ENCODE data around the gene METTL13.

Gene METTL13

GRCh38 chr1:171753182-171753581 is 28.3 kb upstream of the METTL13 start:
- DNase-seq (ENCODE audit: low spot score) = no peak
- in situ Hi-C loops (cut with MboI; ENCODE audit: low pct_unique_long_range_greater_than_20kb, low sequenced_read_pairs, unreplicated experiment) = no loop called here
- TF ChIP-seq, protein P1, sequence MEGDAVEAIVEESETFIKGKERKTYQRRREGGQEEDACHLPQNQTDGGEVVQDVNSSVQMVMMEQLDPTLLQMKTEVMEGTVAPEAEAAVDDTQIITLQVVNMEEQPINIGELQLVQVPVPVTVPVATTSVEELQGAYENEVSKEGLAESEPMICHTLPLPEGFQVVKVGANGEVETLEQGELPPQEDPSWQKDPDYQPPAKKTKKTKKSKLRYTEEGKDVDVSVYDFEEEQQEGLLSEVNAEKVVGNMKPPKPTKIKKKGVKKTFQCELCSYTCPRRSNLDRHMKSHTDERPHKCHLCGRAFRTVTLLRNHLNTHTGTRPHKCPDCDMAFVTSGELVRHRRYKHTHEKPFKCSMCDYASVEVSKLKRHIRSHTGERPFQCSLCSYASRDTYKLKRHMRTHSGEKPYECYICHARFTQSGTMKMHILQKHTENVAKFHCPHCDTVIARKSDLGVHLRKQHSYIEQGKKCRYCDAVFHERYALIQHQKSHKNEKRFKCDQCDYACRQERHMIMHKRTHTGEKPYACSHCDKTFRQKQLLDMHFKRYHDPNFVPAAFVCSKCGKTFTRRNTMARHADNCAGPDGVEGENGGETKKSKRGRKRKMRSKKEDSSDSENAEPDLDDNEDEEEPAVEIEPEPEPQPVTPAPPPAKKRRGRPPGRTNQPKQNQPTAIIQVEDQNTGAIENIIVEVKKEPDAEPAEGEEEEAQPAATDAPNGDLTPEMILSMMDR (IDR thresholded peaks at IDR 0.05; ENCODE audit: extremely low read depth, insufficient read depth, missing control alignments) = no peak

DNA sequence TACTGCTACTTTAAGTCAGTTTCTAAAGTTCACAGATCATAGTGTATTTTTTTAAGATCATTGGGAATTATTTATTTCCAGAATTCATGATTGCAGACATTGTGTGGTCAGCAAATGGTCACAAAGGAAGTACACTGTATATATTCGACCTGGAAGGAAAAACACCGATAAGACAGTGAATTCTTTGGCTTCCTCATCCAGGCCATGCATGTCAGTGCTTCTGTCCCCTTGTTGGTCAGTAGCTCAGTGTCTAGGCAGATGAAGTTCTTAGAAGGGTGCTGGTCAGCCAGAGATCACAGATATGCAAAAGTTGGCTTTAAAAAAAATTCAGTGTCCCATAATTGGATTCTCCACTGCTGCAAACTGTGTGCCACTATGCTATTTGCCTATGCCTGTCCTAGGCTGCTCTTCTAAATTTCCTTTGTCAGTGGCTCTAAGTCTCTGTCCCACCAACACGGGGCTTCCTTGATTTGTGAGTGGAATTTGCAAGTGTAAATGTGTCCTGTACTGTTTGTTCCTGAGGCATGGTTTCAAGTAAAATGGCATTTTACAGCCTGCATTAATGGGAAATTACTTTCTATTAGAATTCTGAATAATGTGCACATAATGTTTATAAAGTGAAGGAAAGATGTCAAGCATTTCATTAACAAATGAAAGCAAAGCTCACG is 27.6 kb upstream of the METTL13 start:
- no peak for DNase-seq (ENCODE audit: low spot score)
- TF ChIP-seq, protein P1 (IDR thresholded peaks at IDR 0.05; ENCODE audit: extremely low read depth, insufficient read depth, missing control alignments) = no peak
- in situ Hi-C loops (cut with MboI; ENCODE audit: low pct_unique_long_range_greater_than_20kb, low sequenced_read_pairs, unreplicated experiment) = no loop called here

GRCh38 chr1:171754353-171754705 is 27.1 kb upstream of the METTL13 start:
- in situ Hi-C loops (cut with MboI; ENCODE audit: low pct_unique_long_range_greater_than_20kb, low sequenced_read_pairs, unreplicated experiment) = no loop called here
- no peak for DNase-seq (ENCODE audit: low spot score)
- TF ChIP-seq, protein P1 (IDR thresholded peaks at IDR 0.05; ENCODE audit: extremely low read depth, insufficient read depth, missing control alignments) = no peak

DNA sequence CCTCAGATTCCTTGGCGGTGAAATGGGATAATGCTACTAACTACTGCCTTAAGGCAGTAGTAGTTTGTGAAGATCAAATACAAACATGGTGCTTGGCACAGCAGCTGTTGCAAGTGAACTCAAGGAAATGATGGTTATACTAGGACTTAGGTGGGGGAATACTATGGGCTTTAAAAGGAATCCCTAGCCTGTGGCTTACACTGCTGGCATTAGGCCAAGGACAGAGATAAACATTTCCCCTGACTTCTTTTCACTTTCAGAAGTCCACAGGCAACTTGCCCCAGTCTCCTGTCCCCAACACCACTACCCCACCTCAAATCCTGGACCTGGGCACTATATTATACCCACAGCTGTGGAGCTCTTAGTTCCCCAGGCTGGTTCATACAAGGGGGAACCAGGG is 26.5 kb upstream of the METTL13 start:
- DNase-seq (ENCODE audit: low spot score) = no peak
- TF ChIP-seq, protein P1 (IDR thresholded peaks at IDR 0.05; ENCODE audit: extremely low read depth, insufficient read depth, missing control alignments) = no peak
- in situ Hi-C loops (cut with MboI; ENCODE audit: low pct_unique_long_range_greater_than_20kb, low sequenced_read_pairs, unreplicated experiment) = no loop called here

DNA sequence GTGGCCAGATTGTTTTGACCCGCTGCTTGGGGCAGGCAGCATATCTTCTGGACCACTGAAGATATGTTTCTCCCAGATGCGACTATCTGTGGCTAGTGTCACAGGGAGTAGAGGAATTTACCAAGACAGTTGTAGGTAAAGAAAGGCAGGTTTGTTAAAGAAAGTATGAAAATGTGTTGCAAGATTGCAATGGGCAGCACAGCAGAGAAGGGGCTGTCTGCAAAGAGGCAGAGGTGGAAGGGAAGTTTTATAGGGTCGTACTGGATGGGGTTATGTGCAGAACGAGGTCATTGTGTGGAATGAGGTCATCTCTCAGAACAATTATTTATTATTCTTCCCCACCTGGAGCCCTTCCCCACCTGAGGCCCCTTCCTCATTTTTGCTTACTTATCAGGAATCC is 24.6 kb upstream of the METTL13 start:
- in situ Hi-C loops (cut with MboI; ENCODE audit: low pct_unique_long_range_greater_than_20kb, low sequenced_read_pairs, unreplicated experiment) = no loop called here
- TF ChIP-seq, protein P1 (IDR thresholded peaks at IDR 0.05; ENCODE audit: extremely low read depth, insufficient read depth, missing control alignments) = no peak
- no peak for DNase-seq (ENCODE audit: low spot score)

DNA sequence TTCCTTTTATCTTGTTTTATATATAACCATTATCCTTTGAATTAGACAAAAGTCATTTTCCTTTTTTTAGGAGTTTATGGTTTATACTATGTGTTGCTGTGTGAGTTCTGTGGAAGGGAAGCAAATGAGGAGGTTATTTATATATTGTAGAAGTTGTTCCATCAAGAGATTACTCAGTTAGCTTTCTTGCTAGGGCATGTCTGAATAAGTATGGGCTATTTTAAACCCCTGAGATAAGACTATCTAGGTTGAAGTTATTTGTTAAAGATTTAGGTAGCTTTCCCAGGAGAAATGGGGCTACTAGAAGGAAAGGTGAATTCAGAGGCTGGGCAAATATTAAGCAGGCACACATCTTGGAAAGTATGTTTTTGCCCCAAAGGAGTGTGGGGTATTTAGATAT is 23.4 kb upstream of the METTL13 start:
- DNase-seq (ENCODE audit: low spot score) = no peak
- TF ChIP-seq, protein P1 (IDR thresholded peaks at IDR 0.05; ENCODE audit: extremely low read depth, insufficient read depth, missing control alignments) = no peak
- in situ Hi-C loops (cut with MboI; ENCODE audit: low pct_unique_long_range_greater_than_20kb, low sequenced_read_pairs, unreplicated experiment) = no loop called here
